Body of pancreas (tissue), 4 donors: Measurements from ENCODE around the gene XPR1.

Experiments
- POLR2A ChIP-seq, 3 donors: fragments of 450-650 bp; IDR thresholded peaks; one replicate each; pipeline ENCODE4 v1.6.1; 2016; ENCODE audit warnings: antibody characterized with exemption in 3 of 3, mild to moderate bottlenecking in 2 of 3
- TF ChIP-seq, protein P1 (sequence below), 7 experiments: fragments of 450-650 bp in 4 of 7; fragments of 200-600 bp in 3 of 7; sonication (generic) in 3 of 7; IDR thresholded peaks; one replicate each; pipeline ENCODE4 v1.5.1; 2016 to 2019; ENCODE audit warnings: antibody characterized with exemption in 7 of 7

DNA sequence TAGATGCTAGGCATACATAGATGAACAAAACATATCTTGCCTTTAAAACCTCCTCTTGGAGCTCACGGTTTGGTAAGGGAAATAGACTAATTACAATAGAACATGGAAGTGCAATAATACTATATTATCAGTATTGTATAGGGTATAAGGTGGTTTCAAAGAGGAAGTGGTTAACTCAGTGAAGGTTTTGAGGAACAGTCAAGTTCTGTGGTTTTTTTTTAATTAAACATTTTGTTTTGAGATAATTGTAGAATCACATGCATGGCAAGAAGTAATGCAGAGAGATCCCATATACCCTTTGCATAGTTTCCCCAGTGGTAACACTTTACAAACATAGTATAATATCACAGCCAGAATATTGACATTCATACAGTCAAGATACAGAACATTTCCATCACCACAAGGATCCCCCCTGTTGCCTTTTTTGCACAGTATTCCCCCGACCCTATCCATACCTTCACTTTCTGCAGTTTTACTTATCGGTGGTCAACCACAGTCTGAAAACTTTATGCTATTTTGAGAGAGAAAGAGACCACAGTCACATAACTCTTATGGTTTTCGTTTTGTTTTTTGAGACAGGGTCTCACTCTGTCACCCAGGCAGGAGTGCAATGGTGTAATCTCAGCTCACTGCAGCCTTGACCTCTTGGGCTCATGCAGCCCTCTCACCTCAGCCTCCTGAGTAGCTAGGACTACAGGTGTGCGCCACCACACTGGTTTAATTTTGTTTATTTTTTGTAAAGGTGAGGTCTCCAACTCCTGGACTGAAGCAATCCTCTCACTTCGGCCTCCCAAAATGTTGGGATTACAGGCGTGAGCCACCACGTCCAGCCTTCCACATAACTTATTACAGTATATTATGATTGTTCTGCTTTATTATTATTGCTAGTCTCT is 220.4 kb downstream of the XPR1 start:
- TF ChIP-seq, protein P1, sequence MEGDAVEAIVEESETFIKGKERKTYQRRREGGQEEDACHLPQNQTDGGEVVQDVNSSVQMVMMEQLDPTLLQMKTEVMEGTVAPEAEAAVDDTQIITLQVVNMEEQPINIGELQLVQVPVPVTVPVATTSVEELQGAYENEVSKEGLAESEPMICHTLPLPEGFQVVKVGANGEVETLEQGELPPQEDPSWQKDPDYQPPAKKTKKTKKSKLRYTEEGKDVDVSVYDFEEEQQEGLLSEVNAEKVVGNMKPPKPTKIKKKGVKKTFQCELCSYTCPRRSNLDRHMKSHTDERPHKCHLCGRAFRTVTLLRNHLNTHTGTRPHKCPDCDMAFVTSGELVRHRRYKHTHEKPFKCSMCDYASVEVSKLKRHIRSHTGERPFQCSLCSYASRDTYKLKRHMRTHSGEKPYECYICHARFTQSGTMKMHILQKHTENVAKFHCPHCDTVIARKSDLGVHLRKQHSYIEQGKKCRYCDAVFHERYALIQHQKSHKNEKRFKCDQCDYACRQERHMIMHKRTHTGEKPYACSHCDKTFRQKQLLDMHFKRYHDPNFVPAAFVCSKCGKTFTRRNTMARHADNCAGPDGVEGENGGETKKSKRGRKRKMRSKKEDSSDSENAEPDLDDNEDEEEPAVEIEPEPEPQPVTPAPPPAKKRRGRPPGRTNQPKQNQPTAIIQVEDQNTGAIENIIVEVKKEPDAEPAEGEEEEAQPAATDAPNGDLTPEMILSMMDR (IDR thresholded peaks at IDR 0.05): no peak
- no peak for TF ChIP-seq POLR2A (IDR thresholded peaks at IDR 0.05)
